Right ventricle myocardium superior (tissue), 1 donor: ENCODE data around the gene EXOC5. TPM values are rescaled to one million over a fixed set of nuclear protein-coding genes. Genes with fewer than 3 reads are reported as not detected.

Experiments
- ATAC-seq: fragments of 200-7000 bp; cut with Tn5 transposase; one replicate; pipeline ENCODE4 v1.9.1; 2020; ENCODE audit warnings: mild to moderate bottlenecking; ENCODE audit not compliant: poor library complexity
- DNase-seq: peaks from one replicate; pipeline ENCODE4 v3.0.0-alpha.2; 2020
- intact Hi-C: fragments of 100-400 bp; cut with DNase I; formaldehyde crosslinking; loops from one replicate; pipeline ENCODE4 v1.11.2; 2022
- long read RNA-seq: library from polyadenylated mRNA; unstranded; transcript quantifications from one replicate; pipeline ENCODE4 v2.0.0, GENCODE V29; 2021
- total RNA-seq: library from RNA; stranded (reverse); fragmentation: NEBNext Ultra II Directional; extraction: Animal tissue kit (Norgen Biotek cat#: 25700); gene quantifications from one replicate; pipeline ENCODE4 v1.2.1, GENCODE V29; 2021
- donor health status: DM: no; HTN: yes; CAD: no; lungs with severe emphysema.

The EXOC5 gene, protein sequence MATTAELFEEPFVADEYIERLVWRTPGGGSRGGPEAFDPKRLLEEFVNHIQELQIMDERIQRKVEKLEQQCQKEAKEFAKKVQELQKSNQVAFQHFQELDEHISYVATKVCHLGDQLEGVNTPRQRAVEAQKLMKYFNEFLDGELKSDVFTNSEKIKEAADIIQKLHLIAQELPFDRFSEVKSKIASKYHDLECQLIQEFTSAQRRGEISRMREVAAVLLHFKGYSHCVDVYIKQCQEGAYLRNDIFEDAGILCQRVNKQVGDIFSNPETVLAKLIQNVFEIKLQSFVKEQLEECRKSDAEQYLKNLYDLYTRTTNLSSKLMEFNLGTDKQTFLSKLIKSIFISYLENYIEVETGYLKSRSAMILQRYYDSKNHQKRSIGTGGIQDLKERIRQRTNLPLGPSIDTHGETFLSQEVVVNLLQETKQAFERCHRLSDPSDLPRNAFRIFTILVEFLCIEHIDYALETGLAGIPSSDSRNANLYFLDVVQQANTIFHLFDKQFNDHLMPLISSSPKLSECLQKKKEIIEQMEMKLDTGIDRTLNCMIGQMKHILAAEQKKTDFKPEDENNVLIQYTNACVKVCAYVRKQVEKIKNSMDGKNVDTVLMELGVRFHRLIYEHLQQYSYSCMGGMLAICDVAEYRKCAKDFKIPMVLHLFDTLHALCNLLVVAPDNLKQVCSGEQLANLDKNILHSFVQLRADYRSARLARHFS
- 49.9 TPM for total RNA-seq
- long read RNA-seq, full-length matches to known transcripts = 53 of 67 reads
- long read RNA-seq, partial matches to known transcripts = 5 of 67 reads
- long read RNA-seq, other reads (novel, unspliced or antisense) = 9 of 67 reads

- ATAC-seq = peak; percentile 98
- peak; percentile 96 for DNase-seq
- intact Hi-C loops = no loop called here
Observed at GRCh38 chr14:57268161-57269069, at the start of gene EXOC5, which contains the start of gene AP5M1. EXOC5 (minus strand) TSS chr14:57268905; CDS start chr14:57268648, 257 bp downstream. AP5M1 (plus strand) TSS chr14:57268971; CDS start chr14:57269315, 344 bp downstream.

- peak; percentile 71 for ATAC-seq
- intact Hi-C loops = loop anchor here (5.0 kb wide), 1 partner anchor 825 kb away; no protein-coding TSS in a partner anchor
Observed at GRCh38 chr14:57317248-57317833, 48.6 kb upstream of the EXOC5 start.

GRCh38 chr14:57314396-57315089 is 45.8 kb upstream of the EXOC5 start:
- no peak for ATAC-seq
- intact Hi-C loops = loop anchor here (5.0 kb wide), 1 partner anchor 822 kb away; no protein-coding TSS in a partner anchor
- no peak for DNase-seq

More at GRCh38 chr14:57317248-57317833, 48.6 kb upstream of the EXOC5 start:
- peak; percentile 41 for DNase-seq

DNA sequence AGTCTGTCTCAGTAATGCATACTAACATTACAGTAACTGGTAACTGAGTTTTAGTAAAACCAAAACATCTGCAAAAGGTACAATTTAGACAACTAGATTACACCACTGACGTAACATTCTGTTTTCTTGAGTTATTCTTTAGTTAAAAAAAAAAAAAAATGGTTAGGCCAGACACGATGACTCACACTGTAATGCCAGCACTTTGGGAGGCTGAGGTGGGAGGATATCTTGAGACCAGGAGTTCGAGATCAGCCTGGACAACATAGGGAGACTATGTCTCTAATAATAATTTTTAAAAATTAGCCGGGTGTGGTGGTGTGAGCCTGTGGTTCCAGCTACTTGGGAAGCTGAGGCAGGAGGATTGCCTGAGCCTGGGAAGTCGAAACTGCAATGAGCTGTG is 34.2 kb upstream of the EXOC5 start:
- intact Hi-C loops = no loop called here
- DNase-seq (no peak), ATAC-seq (no peak)

- ATAC-seq (no peak), DNase-seq (no peak)
- intact Hi-C loops = no loop called here
Observed at GRCh38 chr14:57299511-57299910, 30.8 kb upstream of the EXOC5 start.

DNA sequence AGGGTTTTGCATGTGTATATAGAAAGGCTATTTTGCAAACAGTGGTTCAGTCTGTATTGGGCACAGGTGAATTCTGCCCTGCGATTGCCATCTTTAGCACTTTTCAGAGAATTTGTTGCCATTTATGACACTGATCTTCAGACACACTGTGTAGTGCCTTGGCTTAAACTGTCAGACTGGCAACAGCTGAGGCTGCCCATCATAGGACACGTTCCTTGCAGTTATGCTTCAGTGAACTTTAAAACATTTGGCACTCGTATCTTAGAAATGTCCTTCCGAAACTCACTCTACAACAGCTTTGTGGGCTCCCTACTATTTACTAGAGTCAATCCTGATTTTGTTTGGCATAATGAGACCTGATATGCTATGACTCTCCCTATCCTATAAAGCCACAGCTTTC is 29.1 kb upstream of the EXOC5 start:
- ATAC-seq (peak; percentile 89), DNase-seq (no peak)
- intact Hi-C loops = no loop called here

- intact Hi-C loops = no loop called here
Observed at GRCh38 chr14:57295239-57295638, 26.5 kb upstream of the EXOC5 start.

DNA sequence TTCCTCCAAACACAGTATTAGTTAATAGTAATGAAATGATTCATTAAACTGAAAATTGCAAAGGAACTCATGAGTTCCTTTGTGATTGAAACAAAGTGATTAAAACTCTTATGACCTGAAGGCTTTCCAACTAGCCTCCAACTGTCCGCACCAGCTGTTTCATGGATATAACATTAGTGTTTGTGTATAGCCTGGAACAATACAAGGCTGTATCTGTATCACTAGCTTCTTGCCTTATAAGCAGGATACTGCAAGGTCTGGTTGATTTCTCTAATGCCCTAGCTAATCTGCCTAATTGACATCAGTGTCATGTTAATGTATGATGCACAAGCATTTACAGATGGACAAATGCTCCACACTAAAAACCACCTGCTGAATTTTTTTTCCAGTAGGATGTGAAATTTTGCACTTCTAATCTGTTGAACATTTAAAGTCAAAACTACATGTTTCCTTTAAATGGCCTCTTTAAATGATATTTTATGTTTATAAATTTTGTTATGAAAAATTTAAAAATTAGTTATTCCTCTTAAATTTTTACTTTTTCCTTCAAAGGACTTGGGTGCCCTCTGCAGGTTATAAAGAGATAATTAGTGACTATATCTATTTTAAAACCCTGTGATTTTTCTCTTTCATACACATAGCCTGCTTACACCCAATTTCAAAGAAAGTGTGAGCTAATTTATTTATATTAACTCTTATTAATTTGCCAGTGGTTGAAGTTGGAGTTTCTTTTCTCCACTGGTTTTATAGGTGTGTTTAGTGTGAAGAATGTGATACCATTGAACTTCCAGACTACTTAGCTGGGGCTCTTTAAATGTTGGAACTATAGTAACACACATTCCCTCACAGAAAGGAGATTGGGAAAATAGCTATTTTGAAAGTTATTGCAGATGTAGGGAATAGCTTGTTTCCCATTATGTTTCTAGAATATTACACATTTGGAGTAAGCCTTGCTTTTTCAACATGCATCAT is 25.4 kb upstream of the EXOC5 start:
- DNase-seq = no peak
- no peak for ATAC-seq
- intact Hi-C loops = no loop called here

More at GRCh38 chr14:57295239-57295638, 26.5 kb upstream of the EXOC5 start:
- ATAC-seq = no peak
- DNase-seq = no peak

GRCh38 chr14:57291692-57292647 is 23.3 kb upstream of the EXOC5 start:
- DNase-seq (no peak), ATAC-seq (no peak)
- intact Hi-C loops = no loop called here

- DNase-seq (no peak), ATAC-seq (no peak)
- intact Hi-C loops = no loop called here
Observed at GRCh38 chr14:57290751-57291150, 22.0 kb upstream of the EXOC5 start.

- DNase-seq (no peak), ATAC-seq (no peak)
- intact Hi-C loops = no loop called here
Observed at GRCh38 chr14:57287745-57288144, 19.0 kb upstream of the EXOC5 start.

DNA sequence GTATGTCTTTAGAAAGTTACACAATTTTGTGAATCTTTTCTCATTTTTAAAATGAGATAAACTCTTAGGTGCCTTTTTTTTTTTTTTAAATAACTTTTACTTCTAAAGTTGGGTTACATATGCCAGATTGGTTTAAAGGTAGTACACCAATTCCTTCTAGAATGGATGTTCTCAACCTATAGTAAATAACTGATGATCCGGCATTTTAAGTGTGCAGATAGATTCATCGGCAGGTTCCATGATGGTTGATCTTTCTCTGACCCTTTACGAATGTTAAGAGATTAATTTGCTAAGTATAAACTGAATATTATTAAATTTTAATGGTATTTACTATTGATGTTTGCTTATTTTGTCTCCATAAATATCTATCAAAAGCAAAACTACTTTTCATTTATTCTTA is 8.4 kb upstream of the EXOC5 start:
- DNase-seq (no peak), ATAC-seq (no peak)
- intact Hi-C loops = no loop called here

- ATAC-seq (no peak), DNase-seq (no peak)
- intact Hi-C loops = no loop called here
Observed at GRCh38 chr14:57275023-57275664, 6.4 kb upstream of the EXOC5 start.

DNA sequence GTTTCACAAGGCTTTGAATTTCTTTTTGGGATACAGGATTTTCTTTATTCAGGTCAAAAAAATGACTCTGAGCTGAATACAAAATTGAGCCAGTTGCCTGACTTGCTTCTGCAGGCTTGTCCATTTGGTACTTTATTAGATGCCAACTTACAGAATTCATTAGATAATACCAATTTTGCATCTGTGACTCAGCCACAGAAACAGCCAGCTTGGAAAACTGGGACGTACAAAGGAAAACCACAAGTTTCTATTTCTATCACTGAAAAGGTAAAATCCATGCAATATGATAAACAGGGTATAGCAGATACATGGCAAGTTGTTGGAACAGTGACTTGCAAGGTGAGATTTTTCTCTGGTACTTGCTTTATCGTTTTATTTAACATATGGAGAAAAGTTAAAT is 5.8 kb upstream of the EXOC5 start:
- DNase-seq (no peak), ATAC-seq (no peak)
- intact Hi-C loops = no loop called here

DNA sequence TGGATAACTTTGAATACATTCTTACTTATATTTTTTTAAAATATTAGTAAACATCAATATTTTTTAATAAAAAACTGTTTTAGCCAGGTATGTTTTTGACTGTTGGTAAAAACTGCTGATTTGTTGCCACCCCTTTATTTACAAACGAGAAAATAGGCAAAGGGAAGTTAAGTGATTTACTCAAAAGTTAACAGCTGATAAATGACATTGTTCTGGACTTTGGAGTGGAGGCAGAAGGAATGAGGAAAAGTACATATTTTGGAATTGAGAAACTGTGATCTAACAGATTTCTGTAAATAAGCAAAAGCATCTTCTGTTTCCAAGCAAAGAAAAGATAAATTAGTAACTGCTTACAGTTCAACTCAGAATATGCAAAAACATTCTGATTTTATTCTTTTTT is 4.5 kb upstream of the EXOC5 start:
- DNase-seq = no peak
- no peak for ATAC-seq
- intact Hi-C loops = no loop called here
